ENCODE data around the gene OXLD1. TPM values are rescaled to one million over a fixed set of nuclear protein-coding genes. Genes with fewer than 3 reads are reported as not detected.
"Not testable (repeated sequence)": the region's sequence is repeated elsewhere in the genome, so short reads cannot be mapped to it uniquely, and the experiment has no call there.

OXLD1 gene
- total and polyA plus RNA-seq, 3 experiments from 2014 or later = 50.8 to 78.9 (median 55.7) TPM

DNA sequence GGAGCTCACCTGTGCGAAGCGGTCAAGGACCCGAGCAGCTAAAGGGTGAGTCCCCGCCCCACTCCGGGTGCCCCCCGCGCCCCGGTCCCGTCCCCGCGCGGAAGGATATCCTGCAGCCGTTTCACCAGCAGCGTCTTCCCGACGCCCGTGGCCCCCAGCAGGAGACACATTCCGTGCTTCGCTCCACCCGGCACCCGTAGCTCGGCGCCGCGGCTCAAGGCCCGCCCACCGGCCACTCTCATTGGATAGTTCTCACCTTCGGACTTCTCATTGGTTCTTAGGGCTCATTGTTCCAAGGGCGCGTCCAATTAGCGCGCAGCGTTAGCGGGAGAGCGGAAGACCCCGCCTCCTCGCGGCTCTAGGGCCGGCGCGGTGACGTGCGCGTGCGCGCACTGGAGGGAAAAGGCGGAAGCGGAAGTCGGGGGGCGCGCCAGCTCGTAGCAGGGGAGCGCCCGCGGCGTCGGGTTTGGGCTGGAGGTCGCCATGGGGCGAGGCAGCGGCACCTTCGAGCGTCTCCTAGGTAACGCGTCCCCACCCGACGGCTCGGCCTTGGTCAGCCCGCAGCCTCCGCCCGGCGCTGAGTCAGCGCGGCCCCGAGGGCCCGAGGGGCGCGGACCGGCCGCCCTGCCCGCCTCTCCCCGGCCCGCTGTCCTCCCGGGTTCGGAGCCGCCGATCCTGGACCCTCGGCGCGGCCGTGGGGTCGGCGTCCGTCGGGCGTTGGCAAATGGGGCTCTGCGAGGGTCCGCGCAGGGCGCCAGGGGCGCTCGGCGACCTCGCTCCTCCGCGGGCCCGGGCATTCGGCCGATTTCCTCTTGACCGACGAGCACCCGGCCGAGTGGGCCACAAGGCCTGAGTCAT lies 17.4 kb upstream of the OXLD1 start, which contains the start of the genes ARL16 and HGS:
TSS of gene ARL16 (minus strand) at position 214 of the 858 bp plus-strand sequence. CDS start at position 170, 44 bp downstream.
TSS of gene HGS (plus strand) at position 428 of the 858 bp plus-strand sequence. CDS start at position 484, 56 bp downstream.
- peaks cover 0 to 3% of the 10 kb centered on the region in 2 donors for H3K27me3 Mint-ChIP-seq
- peaks cover 27 to 44% (median 28%) of the 10 kb centered on the region in 3 donors for H3K4me1 Mint-ChIP-seq

DNA sequence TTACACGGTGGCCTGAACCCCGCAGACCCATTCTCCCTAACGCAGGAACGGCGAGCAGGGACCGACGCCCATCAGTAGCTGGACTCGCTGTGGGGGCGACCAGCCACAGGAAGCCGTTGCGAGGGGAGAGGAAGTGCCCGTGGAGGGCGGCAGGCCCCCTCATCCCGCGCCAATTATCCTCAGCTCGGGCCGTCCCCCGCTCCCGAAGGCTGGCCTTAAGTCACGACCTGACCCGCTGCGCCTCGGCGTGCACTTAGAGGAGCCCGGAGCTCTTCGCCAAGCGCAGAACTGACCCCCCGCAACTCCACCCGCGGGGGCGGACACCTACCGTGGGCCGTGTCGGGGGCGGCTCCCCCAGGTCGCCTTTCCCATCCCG lies 16.8 kb upstream of the OXLD1 start:
- no peaks in the 10 kb centered on the region for H3K9me3 Mint-ChIP-seq
- peaks cover 0 to 3% of the 10 kb centered on the region in 2 donors for H3K27me3 Mint-ChIP-seq
- peaks cover 18% of the 10 kb centered on the region for H3K36me3 ChIP-seq (ENCODE audit: insufficient read depth, low read length)
- H3K36me3 Mint-ChIP-seq = peaks cover 0 to 49% (median 4%) of the 10 kb centered on the region in 3 donors
- peak overlapping the region; percentile 95 for H3K4me3 ChIP-seq (ENCODE audit: low read length)
- POLR2A ChIA-PET = interaction anchor here (0.5 to 3.9 kb wide), 17 partner anchors 8 to 1845 kb away, joined by 3 to 38 read pairs (median 4); partner anchors contain the start of genes CCDC137, FN3KRP, MCRIP1 and MRPL12
- peak overlapping the region; percentile 58 for H3K27ac ChIP-seq (ENCODE audit: low read depth, low read length)
- peak overlapping the region; percentile 92 to 99 (median 97) for H3K4me3 Mint-ChIP-seq
- peaks cover 25 to 44% (median 28%) of the 10 kb centered on the region in 3 donors for H3K4me1 Mint-ChIP-seq
- no peaks in the 10 kb centered on the region for H3K9me3 ChIP-seq (ENCODE audit: low read length)
- DNase-seq = no peak
- peak overlapping the region in 7 of 8 donors; percentile 63 to 99 (median 80) for H3K27ac Mint-ChIP-seq
- CTCF ChIA-PET = interaction anchor here (1.0 to 2.9 kb wide), 3 partner anchors 10 to 171 kb away, joined by 3 to 12 read pairs (median 4); partner anchors contain the start of gene MRPL12
- H3K27me3 ChIP-seq (ENCODE audit: insufficient read depth, low read length, poor library complexity, severe bottlenecking) = no peaks in the 10 kb centered on the region
- H3K4me1 ChIP-seq (ENCODE audit: insufficient read depth, low read length) = peaks cover 28% of the 10 kb centered on the region

More for the DNA sequence above, 17.4 kb upstream of the OXLD1 start, which contains the start of the genes ARL16 and HGS:
- Histone ChIP-seq H3K9me3 (ENCODE audit: low read length) (no peaks in the 10 kb centered on the region), H3K4me1 (ENCODE audit: insufficient read depth, low read length) (peaks cover 28% of the 10 kb centered on the region), H3K27me3 (ENCODE audit: insufficient read depth, low read length, poor library complexity, severe bottlenecking) (no peaks in the 10 kb centered on the region), H3K36me3 (ENCODE audit: insufficient read depth, low read length) (peaks cover 24% of the 10 kb centered on the region), H3K4me3 (ENCODE audit: low read length) (peak within 1 kb of the TSS; percentile 95), H3K27ac (ENCODE audit: low read depth, low read length) (peak within 1 kb of the TSS; percentile 79)
- POLR2A ChIA-PET = interaction anchor here (0.5 to 3.9 kb wide), 21 partner anchors 9 to 1846 kb away, joined by 3 to 38 read pairs (median 4); partner anchors contain the start of genes CCDC137, FN3KRP, MCRIP1 and MRPL12
- Mint-ChIP-seq H3K9me3 (no peaks in the 10 kb centered on the region), H3K36me3 (peaks cover 0 to 54% (median 5%) of the 10 kb centered on the region in 3 donors), H3K4me3 (peak within 1 kb of the TSS; percentile 92 to 99 (median 97)), H3K27ac (peak within 1 kb of the TSS; percentile 83 to 99 (median 94))
- CTCF ChIA-PET = interaction anchor here (0.7 to 2.9 kb wide), 4 partner anchors 10 to 171 kb away, joined by 3 to 12 read pairs (median 4); partner anchors contain the start of gene MRPL12
- DNase-seq = peak; percentile 96 to 98 (median 98)

DNA sequence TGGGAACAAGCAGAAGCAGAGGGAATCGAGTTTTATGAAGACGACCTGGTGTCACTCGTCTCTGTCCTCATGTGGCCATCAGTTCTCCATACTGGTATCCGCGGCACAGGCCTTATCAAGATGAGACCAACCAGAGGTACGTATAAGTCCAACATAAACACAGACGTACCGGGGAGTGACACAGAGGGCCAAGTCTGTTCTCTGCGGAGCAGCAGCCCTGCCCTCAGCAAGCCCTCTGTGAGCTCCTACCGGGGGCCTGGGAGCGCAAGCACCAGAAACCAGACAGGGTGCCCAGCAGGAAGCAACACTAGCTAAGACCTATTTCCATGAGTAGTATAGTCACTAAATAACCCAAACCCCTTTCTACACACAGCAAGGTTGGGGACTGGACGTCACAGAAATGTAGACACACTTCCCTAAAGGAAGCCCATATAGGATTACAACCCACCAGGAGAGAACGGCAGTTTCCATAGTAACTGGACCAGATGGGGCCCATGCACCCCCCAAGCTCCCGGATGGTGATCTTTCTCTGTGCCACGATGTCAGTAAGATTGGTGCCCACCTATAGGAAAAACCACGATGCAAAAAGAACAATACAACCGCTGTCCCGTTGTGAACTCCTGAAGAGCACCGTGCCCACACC lies 16.3 kb upstream of the OXLD1 start:
- no peaks in the 10 kb centered on the region for H3K27me3 ChIP-seq (ENCODE audit: insufficient read depth, low read length, poor library complexity, severe bottlenecking)
- Mint-ChIP-seq H3K4me1 (peaks cover 25 to 44% (median 28%) of the 10 kb centered on the region in 3 donors), H3K9me3 (no peaks in the 10 kb centered on the region), H3K36me3 (peaks cover 0 to 46% (median 4%) of the 10 kb centered on the region in 3 donors), H3K27ac (peak overlapping the region; percentile 17 to 86 (median 76)), H3K4me3 (peak overlapping the region; percentile 92 to 99 (median 97)), H3K27me3 (peaks cover 0 to 3% of the 10 kb centered on the region in 2 donors)
- CTCF ChIA-PET = interaction anchor here (1.7 kb wide), 1 partner anchor 11 kb away, joined by 4 read pairs; no protein-coding TSS in a partner anchor
- H3K4me3 ChIP-seq (ENCODE audit: low read length) = peak overlapping the region; percentile 95
- DNase-seq = no peak
- H3K4me1 ChIP-seq (ENCODE audit: insufficient read depth, low read length) = peaks cover 28% of the 10 kb centered on the region
- no peaks in the 10 kb centered on the region for H3K9me3 ChIP-seq (ENCODE audit: low read length)
- H3K36me3 ChIP-seq (ENCODE audit: insufficient read depth, low read length) = peaks cover 18% of the 10 kb centered on the region
- peak overlapping the region; percentile 58 for H3K27ac ChIP-seq (ENCODE audit: low read depth, low read length)
- POLR2A ChIA-PET = interaction anchor here (0.5 to 3.9 kb wide), 9 partner anchors 8 to 1845 kb away, joined by 3 to 38 read pairs (median 4); partner anchors contain the start of genes MRPL12 and SLC25A10

DNA sequence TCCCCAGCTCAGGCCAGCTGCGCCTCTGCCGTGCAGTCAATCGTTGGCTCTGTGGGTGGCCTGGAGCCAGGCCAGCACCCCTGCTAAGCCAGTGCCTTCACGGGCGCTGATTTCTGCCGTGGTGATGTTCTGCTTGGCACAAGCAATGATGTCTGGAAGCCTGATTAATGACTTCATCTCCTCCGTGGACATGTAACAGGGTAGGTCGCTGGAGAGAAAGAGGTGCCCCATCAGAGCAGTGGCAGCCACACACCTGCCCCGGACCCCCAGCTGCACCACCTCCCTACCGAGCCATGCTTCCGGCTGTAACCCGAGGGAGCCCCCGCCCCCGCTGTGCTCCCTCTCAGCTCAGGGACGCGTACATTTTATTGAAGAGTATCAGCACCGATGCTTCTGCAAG lies 15.3 kb upstream of the OXLD1 start:
- Mint-ChIP-seq H3K4me1 (peaks cover 25 to 38% (median 28%) of the 10 kb centered on the region in 3 donors), H3K4me3 (peak overlapping the region in 3 of 7 donors; percentile 20 to 37 (median 37)), H3K27me3 (peaks cover 0 to 3% of the 10 kb centered on the region in 2 donors), H3K36me3 (peaks cover 0 to 36% (median 4%) of the 10 kb centered on the region in 3 donors), H3K27ac (peak overlapping the region in 4 of 8 donors; percentile 12 to 83 (median 70)), H3K9me3 (no peaks in the 10 kb centered on the region)
- Histone ChIP-seq H3K27me3 (ENCODE audit: insufficient read depth, low read length, poor library complexity, severe bottlenecking) (no peaks in the 10 kb centered on the region), H3K27ac (ENCODE audit: low read depth, low read length) (no peak overlapping the region), H3K4me1 (ENCODE audit: insufficient read depth, low read length) (peaks cover 28% of the 10 kb centered on the region), H3K36me3 (ENCODE audit: insufficient read depth, low read length) (peaks cover 7% of the 10 kb centered on the region), H3K4me3 (ENCODE audit: low read length) (no peak overlapping the region), H3K9me3 (ENCODE audit: low read length) (no peaks in the 10 kb centered on the region)
- CTCF ChIA-PET = no interaction called here
- DNase-seq = no peak
- POLR2A ChIA-PET = interaction anchor here (3.9 kb wide), 1 partner anchor 21 kb away, joined by 38 read pairs; the partner anchor contains the start of gene MRPL12

DNA sequence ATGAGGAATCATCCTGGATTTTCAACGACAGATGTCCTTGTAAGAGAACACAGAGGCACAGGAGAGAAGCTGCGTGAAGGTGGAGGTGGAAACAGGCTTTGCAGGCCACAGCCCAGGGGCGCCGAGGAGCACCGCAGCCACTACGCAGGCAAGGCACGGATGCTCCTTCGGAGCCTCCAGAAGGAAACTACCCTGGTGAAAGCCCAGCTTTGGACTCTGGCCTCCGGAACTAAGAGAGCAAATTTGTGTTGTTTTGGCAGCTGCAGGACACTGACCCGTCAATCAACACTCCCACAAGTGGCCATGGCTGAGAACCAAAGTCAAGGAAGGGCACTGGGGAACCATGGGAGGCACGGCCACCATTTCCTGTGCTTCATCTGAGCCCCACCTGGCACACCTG lies 13.7 kb upstream of the OXLD1 start:
- no peak for DNase-seq
- H3K9me3 ChIP-seq (ENCODE audit: low read length) = no peaks in the 10 kb centered on the region
- no peak overlapping the region for H3K4me3 ChIP-seq (ENCODE audit: low read length)
- H3K36me3 ChIP-seq (ENCODE audit: insufficient read depth, low read length) = no peaks in the 10 kb centered on the region
- ChIA-PET POLR2A (no interaction called here), CTCF (no interaction called here)
- peaks cover 17% of the 10 kb centered on the region for H3K4me1 ChIP-seq (ENCODE audit: insufficient read depth, low read length)
- H3K9me3 Mint-ChIP-seq = no peaks in the 10 kb centered on the region
- H3K27me3 ChIP-seq (ENCODE audit: insufficient read depth, low read length, poor library complexity, severe bottlenecking) = no peaks in the 10 kb centered on the region
- H3K27ac ChIP-seq (ENCODE audit: low read depth, low read length) = no peak overlapping the region
- H3K4me3 Mint-ChIP-seq = peak overlapping the region in 2 of 7 donors; percentile 15 to 85
- peaks cover 0 to 3% of the 10 kb centered on the region in 2 donors for H3K27me3 Mint-ChIP-seq
- H3K27ac Mint-ChIP-seq = peak overlapping the region in 1 of 8 donors; percentile 63
- peaks cover 0 to 27% (median 0%) of the 10 kb centered on the region in 3 donors for H3K36me3 Mint-ChIP-seq
- H3K4me1 Mint-ChIP-seq = peaks cover 22 to 33% (median 26%) of the 10 kb centered on the region in 3 donors

DNA sequence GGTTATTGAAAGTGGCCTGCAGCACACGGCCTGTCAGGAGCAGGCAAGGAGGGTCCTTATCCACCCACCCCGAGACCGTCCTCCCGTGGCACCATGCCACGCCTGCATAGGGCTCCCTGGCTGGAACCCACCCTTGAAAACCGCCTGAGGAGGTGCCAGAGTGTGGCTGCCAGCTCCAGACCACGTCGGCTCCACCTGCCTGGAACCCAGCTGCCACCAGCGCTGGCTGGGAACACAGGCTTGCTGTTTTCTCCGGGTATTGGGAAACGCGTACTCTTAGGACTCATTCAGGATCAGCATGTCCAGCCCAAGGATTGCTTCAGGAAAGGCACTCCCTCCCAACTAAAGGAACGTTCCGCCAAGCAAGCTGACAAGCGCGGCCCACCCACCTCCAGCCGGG lies 10.5 kb upstream of the OXLD1 start:
- no peaks in the 10 kb centered on the region for H3K9me3 Mint-ChIP-seq
- ChIA-PET POLR2A (interaction anchor here (1.1 kb wide), 1 partner anchor 10 kb away, joined by 4 read pairs; the partner anchor contains the start of genes CCDC137 and OXLD1), CTCF (no interaction called here)
- H3K36me3 Mint-ChIP-seq = peaks cover 0 to 42% (median 0%) of the 10 kb centered on the region in 3 donors
- H3K27me3 ChIP-seq (ENCODE audit: insufficient read depth, low read length, poor library complexity, severe bottlenecking) = no peaks in the 10 kb centered on the region
- no peaks in the 10 kb centered on the region for H3K27me3 Mint-ChIP-seq
- H3K27ac ChIP-seq (ENCODE audit: low read depth, low read length) = no peak overlapping the region
- no peak overlapping the region for H3K27ac Mint-ChIP-seq
- no peak overlapping the region for H3K4me3 Mint-ChIP-seq
- no peak overlapping the region for H3K4me3 ChIP-seq (ENCODE audit: low read length)
- H3K4me1 Mint-ChIP-seq = peaks cover 5 to 9% (median 7%) of the 10 kb centered on the region in 3 donors
- H3K36me3 ChIP-seq (ENCODE audit: insufficient read depth, low read length) = peaks cover 9% of the 10 kb centered on the region
- DNase-seq = no peak
- no peaks in the 10 kb centered on the region for H3K4me1 ChIP-seq (ENCODE audit: insufficient read depth, low read length)
- H3K9me3 ChIP-seq (ENCODE audit: low read length) = no peaks in the 10 kb centered on the region

DNA sequence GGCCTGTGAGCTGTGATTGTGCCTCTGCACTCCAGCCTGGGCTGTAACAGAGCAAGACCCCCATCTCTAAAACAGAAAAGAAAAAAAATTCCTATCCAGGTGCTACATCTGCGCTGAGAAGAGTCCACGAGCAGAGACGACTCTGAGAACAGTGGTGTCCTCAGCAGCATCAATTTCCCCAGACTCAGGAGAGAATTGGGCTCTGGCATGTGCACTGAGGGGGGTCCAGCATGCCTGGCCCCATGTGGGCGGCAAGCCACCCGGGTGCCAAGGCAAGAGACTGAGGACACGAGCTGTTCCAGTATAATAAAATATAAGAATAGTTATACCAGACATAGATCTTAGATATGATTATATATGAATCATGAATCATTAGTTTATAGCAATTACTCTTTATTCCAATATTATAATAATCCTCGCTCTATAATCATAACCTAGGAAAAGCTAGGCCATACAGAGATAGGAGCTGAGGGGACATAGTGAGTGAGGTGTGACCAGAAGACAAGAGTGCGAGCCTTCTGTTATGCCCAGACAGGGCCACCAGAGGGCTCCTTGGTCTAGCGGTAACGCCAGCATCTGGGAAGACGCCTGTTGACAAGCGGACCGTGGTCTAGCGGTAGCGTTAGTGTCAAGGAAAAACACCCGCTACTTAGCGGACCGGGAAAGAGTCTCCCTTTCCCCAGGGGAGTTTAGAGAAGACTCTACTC lies 9.3 kb upstream of the OXLD1 start:
- peaks cover 18% of the 10 kb centered on the region for H3K36me3 ChIP-seq (ENCODE audit: insufficient read depth, low read length)
- H3K27me3 ChIP-seq (ENCODE audit: insufficient read depth, low read length, poor library complexity, severe bottlenecking); H3K9me3 Mint-ChIP-seq; H3K27me3 Mint-ChIP-seq; H3K4me1 ChIP-seq (ENCODE audit: insufficient read depth, low read length); H3K27ac ChIP-seq (ENCODE audit: low read depth, low read length); H3K4me3 ChIP-seq (ENCODE audit: low read length); H3K4me1 Mint-ChIP-seq; H3K9me3 ChIP-seq (ENCODE audit: low read length): not testable (repeated sequence)
- Mint-ChIP-seq H3K36me3 (peaks cover 0 to 45% (median 0%) of the 10 kb centered on the region in 3 donors), H3K4me3 (peak overlapping the region in 1 of 7 donors; percentile 48), H3K27ac (peak overlapping the region in 1 of 8 donors; percentile 48)
- peak in 1 of 5 donors; percentile 33 for DNase-seq
- ChIA-PET POLR2A (interaction anchor here (1.7 kb wide), 1 partner anchor 8 kb away, joined by 4 read pairs; the partner anchor contains the start of genes ARL16 and HGS), CTCF (interaction anchor here (1.0 to 1.1 kb wide), 2 partner anchors 17 to 1102 kb away, joined by 3 read pairs; no protein-coding TSS in a partner anchor)
